Neural crest cell (in vitro differentiated cells): ENCODE results near the gene RAPGEF1. TPM values are rescaled to one million over a fixed set of nuclear protein-coding genes. Genes with fewer than 3 reads are reported as not detected.

Source experiments
- DNase-seq: peaks from one replicate; pipeline ENCODE4 v3.0.0; 2021; ENCODE audit warnings: low read depth, mixed read lengths, low spot score
- H3K27ac Mint-ChIP-seq: one replicate; pipeline ENCODE4 v1.8.0; 2021; ENCODE audit warnings: mild to moderate bottlenecking, mixed read lengths; ENCODE audit not compliant: unreplicated experiment
- H3K27me3 Mint-ChIP-seq: 2 replicates; pipeline ENCODE4 v1.8.0; 2021; ENCODE audit warnings: low read depth, mild to moderate bottlenecking, mixed read lengths
- H3K36me3 Mint-ChIP-seq: 2 replicates; pipeline ENCODE4 v1.8.0; 2021; ENCODE audit warnings: low read depth, mild to moderate bottlenecking, mixed read lengths
- H3K4me1 Mint-ChIP-seq: 2 replicates; pipeline ENCODE4 v1.8.0; 2021; ENCODE audit warnings: mixed read lengths
- H3K4me3 Mint-ChIP-seq: one replicate; pipeline ENCODE4 v1.8.0; 2021; ENCODE audit warnings: mild to moderate bottlenecking, mixed read lengths
- H3K9me3 Mint-ChIP-seq: 2 replicates; pipeline ENCODE4 v1.8.0; 2021; ENCODE audit warnings: mixed read lengths
- CTCF ChIP-seq: fragments of 200-600 bp; sonication (generic); conservative IDR thresholded peaks from 2 replicates; pipeline ENCODE4 v1.5.0; 2021; ENCODE audit warnings: antibody characterized with exemption, mild to moderate bottlenecking
- total RNA-seq: library from RNA; stranded (reverse); gene quantifications from 2 replicates; pipeline ENCODE4 v1.2.1, GENCODE V29; 2021

RAPGEF1 gene
- total RNA-seq, 1 donor from 2014 or later: 68.1 TPM

GRCh38 chr9:131636593-131636992 lies 103.3 kb downstream of the RAPGEF1 start:
- Mint-ChIP-seq H3K27ac (no peak overlapping the region), H3K4me3 (no peak overlapping the region), H3K4me1 (no peaks in the 10 kb centered on the region), H3K9me3 (no peaks in the 10 kb centered on the region), H3K27me3 (no peaks in the 10 kb centered on the region), H3K36me3 (peaks cover 5% of the 10 kb centered on the region)
- no peak for DNase-seq
- TF ChIP-seq CTCF: no peak

- Mint-ChIP-seq H3K27ac (no peak overlapping the region), H3K9me3 (no peaks in the 10 kb centered on the region), H3K36me3 (peaks cover 5% of the 10 kb centered on the region), H3K4me3 (no peak overlapping the region), H3K27me3 (no peaks in the 10 kb centered on the region), H3K4me1 (no peaks in the 10 kb centered on the region)
- TF ChIP-seq CTCF: no peak
- no peak for DNase-seq
Measured at GRCh38 chr9:131635892-131636291, 104.0 kb downstream of the RAPGEF1 start.

GRCh38 chr9:131635285-131635684 lies 104.6 kb downstream of the RAPGEF1 start:
- no peaks in the 10 kb centered on the region for H3K27me3 Mint-ChIP-seq
- no peak overlapping the region for H3K27ac Mint-ChIP-seq
- no peaks in the 10 kb centered on the region for H3K9me3 Mint-ChIP-seq
- TF ChIP-seq CTCF: no peak
- no peak overlapping the region for H3K4me3 Mint-ChIP-seq
- no peaks in the 10 kb centered on the region for H3K4me1 Mint-ChIP-seq
- DNase-seq: no peak
- peaks cover 5% of the 10 kb centered on the region for H3K36me3 Mint-ChIP-seq

GRCh38 chr9:131633491-131634031 lies 106.3 kb downstream of the RAPGEF1 start:
- H3K27me3 Mint-ChIP-seq: no peaks in the 10 kb centered on the region
- H3K9me3 Mint-ChIP-seq: no peaks in the 10 kb centered on the region
- H3K27ac Mint-ChIP-seq: no peak overlapping the region
- H3K4me3 Mint-ChIP-seq: no peak overlapping the region
- DNase-seq: no peak
- no peaks in the 10 kb centered on the region for H3K4me1 Mint-ChIP-seq
- peaks cover 5% of the 10 kb centered on the region for H3K36me3 Mint-ChIP-seq
- no peak for TF ChIP-seq CTCF

GRCh38 chr9:131631306-131631705 lies 108.6 kb downstream of the RAPGEF1 start:
- H3K27ac Mint-ChIP-seq: no peak overlapping the region
- H3K36me3 Mint-ChIP-seq: peaks cover 7% of the 10 kb centered on the region
- no peaks in the 10 kb centered on the region for H3K9me3 Mint-ChIP-seq
- no peaks in the 10 kb centered on the region for H3K27me3 Mint-ChIP-seq
- peaks cover 7% of the 10 kb centered on the region for H3K4me1 Mint-ChIP-seq
- TF ChIP-seq CTCF: no peak
- no peak for DNase-seq
- no peak overlapping the region for H3K4me3 Mint-ChIP-seq
